Stimulated activated CD8-positive, alpha-beta memory T cell treated with anti-CD3 and anti-CD28 coated beads, Interleukin-4, amount 100 ng/mL, for 48 hours (primary cell): Measurements from ENCODE around the gene CLDN15.
A peak's percentile ranks its signal among the peaks of the same experiment; 100 is the strongest.
"Not testable (repeated sequence)": the region's sequence is repeated elsewhere in the genome, so short reads cannot be mapped to it uniquely, and the experiment has no call there.

Source experiments
- DNase-seq: peaks from one replicate; pipeline ENCODE4 v3.0.0-alpha.2; 2020

CLDN15 gene

GRCh38 chr7:101218236-101219125, 19.1 kb downstream of the CLDN15 start:
- DNase-seq = no peak

GRCh38 chr7:101217388-101218235, 20.0 kb downstream of the CLDN15 start, which contains the start of the genes PLOD3 and ZNHIT1:
Gene PLOD3 (minus strand): TSS chr7:101217581. CDS start chr7:101217274, 307 bp downstream.
Gene ZNHIT1 (plus strand): TSS chr7:101218165. CDS start chr7:101218196, 31 bp downstream.
- DNase-seq = peak; percentile 95

DNA sequence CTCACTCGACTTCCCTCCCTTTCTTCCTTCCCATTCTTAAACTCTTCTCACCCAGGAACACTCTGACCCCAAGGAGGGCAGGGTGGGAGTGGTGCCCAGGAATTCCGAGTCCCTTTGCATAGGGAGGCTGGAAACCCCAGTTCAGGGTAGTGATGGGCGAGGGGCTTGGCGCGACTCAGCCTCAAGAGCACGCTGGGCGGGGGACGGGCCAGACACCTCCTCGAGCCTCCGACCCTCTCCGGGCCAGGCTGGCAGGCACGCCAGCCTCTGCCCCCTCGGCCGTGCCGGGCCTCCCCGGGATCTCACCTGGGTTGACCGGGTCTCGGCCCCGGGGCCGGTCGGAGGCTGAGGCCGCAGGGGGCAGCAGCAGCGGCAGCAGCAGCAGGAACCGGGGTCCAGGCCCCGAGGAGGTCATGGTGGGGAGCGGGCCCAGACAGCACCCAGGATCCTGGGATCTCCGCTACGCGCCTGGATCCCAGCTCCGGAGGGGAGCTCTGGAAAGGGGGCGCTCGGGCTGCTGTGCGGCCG, 20.7 kb downstream of the CLDN15 start:
- DNase-seq = no peak

GRCh38 chr7:101216001-101216859, 21.4 kb downstream of the CLDN15 start:
- peak; percentile 30 for DNase-seq

GRCh38 chr7:101212014-101212413, 25.6 kb downstream of the CLDN15 start:
- no peak for DNase-seq

GRCh38 chr7:101211501-101211900, 26.1 kb downstream of the CLDN15 start:
- no peak for DNase-seq

- DNase-seq = no peak
Measured at GRCh38 chr7:101210143-101210542, 27.5 kb downstream of the CLDN15 start.

GRCh38 chr7:101208794-101209193, 28.8 kb downstream of the CLDN15 start:
- no peak for DNase-seq

GRCh38 chr7:101207459-101207858, 30.1 kb downstream of the CLDN15 start:
- DNase-seq = no peak

GRCh38 chr7:101206665-101207042, 30.9 kb downstream of the CLDN15 start:
- no peak for DNase-seq

- no peak for DNase-seq
Measured at GRCh38 chr7:101205901-101206664, 31.5 kb downstream of the CLDN15 start.

GRCh38 chr7:101203740-101204738, 33.6 kb downstream of the CLDN15 start:
- DNase-seq = not testable (repeated sequence)

GRCh38 chr7:101202603-101202918, 35.0 kb downstream of the CLDN15 start:
- no peak for DNase-seq

DNA sequence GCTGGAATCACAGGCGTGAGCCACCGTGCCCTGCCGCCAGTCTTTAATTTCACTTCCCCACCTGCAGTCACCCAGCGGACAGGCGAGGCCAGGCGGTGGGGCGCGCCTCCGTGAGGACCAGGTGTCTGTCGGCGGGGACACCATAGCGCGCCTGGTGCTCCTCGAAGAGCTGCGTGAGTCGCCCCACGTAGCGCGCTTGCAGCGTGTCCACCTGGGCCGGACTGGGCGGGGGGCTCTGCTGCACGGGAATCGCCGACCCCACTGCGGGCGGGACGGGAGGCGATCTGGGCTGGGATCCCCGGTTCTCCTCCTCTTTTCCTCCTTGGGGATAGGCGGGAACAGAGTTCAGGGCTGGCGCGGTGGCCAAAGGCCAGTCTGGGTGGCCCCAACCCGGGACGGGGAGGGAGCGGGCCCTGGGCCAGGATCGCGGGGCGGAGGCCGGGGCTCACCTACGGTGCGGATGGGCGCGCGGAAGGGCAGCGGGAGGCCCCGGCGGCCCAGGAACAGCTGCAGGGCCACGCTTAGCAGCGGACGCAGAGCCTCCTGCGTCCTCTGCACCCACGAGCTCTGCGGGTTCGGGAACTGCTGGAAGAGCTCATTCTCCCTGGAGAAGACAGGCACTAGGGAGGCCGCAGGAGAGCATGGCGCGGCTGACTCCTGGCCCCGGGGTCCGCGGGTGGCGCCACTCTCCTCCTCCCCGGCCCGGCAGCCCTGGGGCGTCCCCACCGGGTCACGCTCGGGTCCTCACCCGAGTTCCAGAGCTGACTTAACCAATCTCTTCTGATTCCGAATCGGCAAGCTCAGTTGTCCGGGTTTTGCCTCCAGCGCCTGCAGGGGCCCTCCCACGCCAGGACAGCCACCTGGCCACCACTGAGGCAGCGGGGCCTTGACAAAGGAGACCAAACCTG, 35.7 kb downstream of the CLDN15 start:
- DNase-seq = no peak

DNA sequence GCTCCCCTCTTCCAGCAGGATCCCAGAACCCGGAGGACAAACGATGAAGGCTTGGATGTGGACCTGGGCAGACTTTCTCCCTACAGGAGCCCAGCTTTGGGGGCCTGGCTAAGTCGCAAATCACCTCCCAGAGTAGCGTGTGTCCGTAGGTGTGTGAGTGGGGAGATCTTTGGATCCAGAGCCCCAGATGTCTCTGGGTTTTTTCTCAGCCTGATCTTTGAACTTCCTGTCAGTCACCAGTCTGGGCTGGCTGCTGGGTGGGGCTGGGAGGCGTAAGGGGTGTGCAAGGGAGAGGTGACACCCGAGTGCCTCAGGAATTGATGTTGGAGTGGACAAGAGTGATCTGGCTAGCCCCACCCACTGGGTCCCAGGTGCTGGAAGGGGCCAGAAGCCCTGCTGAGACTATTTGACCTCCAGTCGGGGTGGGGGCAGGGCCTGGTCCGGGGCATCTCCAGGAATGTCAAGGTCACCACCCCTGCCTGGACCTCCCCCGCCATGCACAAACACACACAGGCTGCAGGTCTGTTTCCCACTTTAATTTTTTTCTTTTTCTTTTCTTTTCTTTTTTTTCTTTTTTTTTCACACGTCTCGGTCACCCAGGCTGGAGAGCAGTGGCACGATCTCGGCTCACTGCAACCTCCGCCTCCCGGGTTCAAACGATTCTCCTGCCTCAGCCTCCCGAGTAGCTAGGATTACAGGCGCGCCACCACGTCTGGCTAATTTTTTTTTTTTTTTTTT, 36.6 kb downstream of the CLDN15 start, which contains the start of gene MOGAT3:
Gene MOGAT3, minus strand, starts transcription at position 175 of the 738 bp plus-strand sequence. CDS start 182 bp downstream, outside the sequence.
- no peak for DNase-seq

GRCh38 chr7:101200504-101200861, 37.1 kb downstream of the CLDN15 start:
- no peak for DNase-seq

DNA sequence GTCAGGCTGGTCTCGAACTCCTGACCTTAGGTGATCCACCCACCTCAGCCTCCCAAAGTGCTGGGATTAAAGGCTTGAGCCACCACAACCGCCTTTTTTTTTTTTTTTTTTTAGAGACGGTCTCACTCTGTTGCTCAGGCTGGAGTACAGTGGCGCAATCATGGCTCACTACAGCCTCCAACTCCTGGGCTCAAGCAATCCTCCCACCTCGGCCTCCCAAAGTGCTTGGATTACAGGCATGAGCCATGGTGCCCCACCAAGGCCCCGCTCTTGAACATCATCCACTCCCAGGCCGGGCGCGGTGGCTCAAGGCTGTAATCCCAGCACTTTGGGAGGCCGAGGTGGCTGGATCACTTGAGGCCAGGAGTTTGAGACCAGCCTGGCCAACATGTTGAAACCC, 38.1 kb downstream of the CLDN15 start:
- not testable (repeated sequence) for DNase-seq

GRCh38 chr7:101198476-101198875, 39.1 kb downstream of the CLDN15 start:
- DNase-seq = no peak
